ENCODE data around the gene SOWAHD. TPM values are rescaled to one million over a fixed set of nuclear protein-coding genes. Genes with fewer than 3 reads are reported as not detected.

Gene SOWAHD
- polyA plus RNA-seq, 5 donors = 0.40 to 0.56 (median 0.54) TPM

Other genes starting within 250 kb of the SOWAHD start
- gene STEEP1, start 193.2 kb upstream of the SOWAHD start, polyA plus RNA-seq (ENCODE audit: insufficient read depth in 1 of 5, insufficient read length in 5 of 5, low replicate concordance in 1 of 5) = 10 to 100 TPM; 26.2 to 36.8 (median 31.4) TPM
- gene UBE2A, start 184.0 kb upstream of the SOWAHD start, polyA plus RNA-seq (ENCODE audit: insufficient read depth in 1 of 5, insufficient read length in 5 of 5, low replicate concordance in 1 of 5) = 100 to 1,000 TPM in 2 of 5 donors, 10 to 100 TPM in 3; 87.1 to 107 (median 93.4) TPM
- gene NKRF, start 152.2 kb upstream of the SOWAHD start, polyA plus RNA-seq (ENCODE audit: insufficient read depth in 1 of 5, insufficient read length in 5 of 5, low replicate concordance in 1 of 5) = 10 to 100 TPM; 10.5 to 13.4 (median 12.4) TPM
- gene SEPTIN6, start 65.4 kb upstream of the SOWAHD start, polyA plus RNA-seq (ENCODE audit: insufficient read depth in 1 of 5, insufficient read length in 5 of 5, low replicate concordance in 1 of 5) = 10 to 100 TPM; 26.7 to 42.0 (median 35.4) TPM
- gene RPL39, start 33.0 kb downstream of the SOWAHD start, polyA plus RNA-seq (ENCODE audit: insufficient read depth in 1 of 5, insufficient read length in 5 of 5, low replicate concordance in 1 of 5) = 1,000 to 10,000 TPM; 2,580 to 3,320 (median 2,716) TPM
- gene UPF3B, start 94.4 kb downstream of the SOWAHD start, polyA plus RNA-seq (ENCODE audit: insufficient read depth in 1 of 5, insufficient read length in 5 of 5, low replicate concordance in 1 of 5) = 10 to 100 TPM; 20.9 to 32.0 (median 27.7) TPM
- 10 to 100 TPM; 10.2 to 14.1 (median 11.9) TPM for gene RNF113A, start 113.1 kb downstream of the SOWAHD start, polyA plus RNA-seq (ENCODE audit: insufficient read depth in 1 of 5, insufficient read length in 5 of 5, low replicate concordance in 1 of 5)
- gene NDUFA1, start 113.2 kb downstream of the SOWAHD start, polyA plus RNA-seq (ENCODE audit: insufficient read depth in 1 of 5, insufficient read length in 5 of 5, low replicate concordance in 1 of 5) = 10 to 100 TPM; 74.3 to 99.1 (median 85.9) TPM
- 1 to 10 TPM; 1.2 to 5.5 (median 3.8) TPM for gene AKAP14, start 137.3 kb downstream of the SOWAHD start, polyA plus RNA-seq (ENCODE audit: insufficient read depth in 1 of 5, insufficient read length in 5 of 5, low replicate concordance in 1 of 5)
- gene NKAP, start 185.2 kb downstream of the SOWAHD start, polyA plus RNA-seq (ENCODE audit: insufficient read depth in 1 of 5, insufficient read length in 5 of 5, low replicate concordance in 1 of 5) = 10 to 100 TPM; 12.1 to 16.9 (median 14.8) TPM